GM19328 (cell line): ENCODE results near the gene TEX22.

Experiments
- ATAC-seq: cut with Tn5 transposase; IDR thresholded peaks from one replicate; pipeline ENCODE4 v1.9.1; 2021; ENCODE audit warnings: mild to moderate bottlenecking, moderate library complexity; ENCODE audit not compliant: unreplicated experiment

TEX22 gene

GRCh38 chr14:105437723-105438500 lies 39.6 kb downstream of the TEX22 start:
- no peak for ATAC-seq

- ATAC-seq: no peak
Measured at GRCh38 chr14:105439179-105439578, 40.8 kb downstream of the TEX22 start.

GRCh38 chr14:105439710-105440553 lies 41.6 kb downstream of the TEX22 start:
- no peak for ATAC-seq

- ATAC-seq: no peak
Measured at GRCh38 chr14:105440554-105440900, 42.2 kb downstream of the TEX22 start.

- no peak for ATAC-seq
Measured at GRCh38 chr14:105440992-105441391, 42.7 kb downstream of the TEX22 start.

DNA sequence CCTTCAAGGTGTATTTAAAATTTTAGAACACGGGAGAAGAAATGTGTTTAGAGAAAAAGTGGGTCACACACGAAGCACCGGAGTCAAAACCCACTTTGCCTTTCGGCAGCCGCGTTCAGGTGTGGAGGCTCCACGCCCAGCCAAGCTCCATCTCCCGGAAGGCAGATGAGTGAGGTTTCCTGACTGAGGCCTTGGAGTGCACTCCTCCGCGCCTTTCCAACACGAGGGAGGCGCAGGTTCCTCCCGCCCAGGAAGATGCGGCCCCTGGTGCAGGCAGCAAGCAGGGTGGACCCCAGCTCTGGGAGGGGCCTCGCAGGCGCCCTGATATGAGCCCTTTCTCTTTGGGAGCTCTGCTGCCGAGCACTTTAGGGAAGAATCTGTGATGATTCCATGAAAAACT lies 43.8 kb downstream of the TEX22 start:
- ATAC-seq: no peak

DNA sequence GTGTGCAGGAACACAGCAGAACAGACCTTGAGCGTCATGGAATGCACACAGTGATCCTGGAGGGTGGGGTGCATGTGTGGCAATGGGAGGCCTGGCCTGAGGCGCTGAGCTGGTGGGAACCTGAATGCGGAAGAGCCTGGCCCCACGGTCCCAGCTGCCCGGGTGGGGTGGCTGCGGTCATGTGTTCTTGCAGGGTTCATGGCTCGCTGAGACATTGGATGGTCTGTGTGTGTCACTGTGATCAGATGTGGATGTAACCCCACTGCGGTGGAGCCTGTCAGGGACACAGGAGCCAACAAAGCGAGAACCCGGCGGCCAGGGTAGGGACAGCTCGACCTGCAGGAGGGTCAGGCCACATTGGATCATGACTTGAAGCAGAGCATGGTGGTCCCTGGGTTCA lies 44.5 kb downstream of the TEX22 start:
- ATAC-seq: no peak

- ATAC-seq: no peak
Measured at GRCh38 chr14:105444859-105445258, 46.5 kb downstream of the TEX22 start.

GRCh38 chr14:105445290-105445689 lies 47.0 kb downstream of the TEX22 start:
- ATAC-seq: no peak

DNA sequence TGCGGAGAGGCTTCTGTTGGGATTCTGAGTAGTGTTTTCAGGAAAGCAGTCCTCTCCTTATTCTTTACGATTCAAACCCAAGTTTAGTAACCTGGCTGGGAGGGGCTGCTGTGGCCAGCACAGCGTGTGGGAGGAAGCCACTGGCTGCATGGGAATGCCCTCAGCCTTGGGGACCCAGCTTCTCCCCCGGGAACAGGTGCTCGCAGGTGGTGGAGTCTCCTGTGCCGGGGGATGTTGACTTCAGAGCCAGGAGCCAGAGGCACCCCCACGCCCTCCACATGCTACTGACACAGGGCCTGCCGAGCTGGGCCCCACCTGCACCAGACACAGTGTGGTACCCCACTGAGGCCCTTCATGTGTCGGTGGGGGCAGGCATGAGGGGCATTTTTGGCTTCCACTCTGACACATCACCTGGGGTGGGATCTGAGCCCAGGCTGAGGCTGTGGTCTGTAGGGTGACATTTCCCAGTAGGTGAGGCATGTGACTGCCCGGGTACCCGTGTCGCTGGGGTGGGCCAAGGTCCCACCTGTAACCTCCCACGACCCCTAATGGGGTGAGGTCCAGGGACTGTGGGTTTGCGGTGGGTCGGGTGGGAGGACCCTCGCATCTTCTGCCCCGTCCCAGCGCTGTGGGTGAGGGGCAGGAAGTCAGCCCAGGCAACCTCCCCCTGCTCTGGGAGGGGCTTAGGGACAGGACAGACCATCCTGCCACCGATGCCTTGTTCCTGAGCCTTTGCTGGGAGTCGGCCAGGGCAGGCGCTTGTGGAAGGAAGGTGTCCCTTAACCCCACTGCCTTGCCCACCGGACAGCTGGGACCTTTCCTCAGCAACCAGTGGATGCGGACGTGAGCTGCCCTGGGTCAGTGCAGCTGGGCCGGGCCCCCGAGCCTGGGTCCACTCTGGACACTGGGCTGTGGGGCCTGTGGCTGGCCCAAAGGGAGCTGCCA lies 47.8 kb downstream of the TEX22 start:
- no peak for ATAC-seq

- ATAC-seq: no peak
Measured at GRCh38 chr14:105446971-105447370, 48.6 kb downstream of the TEX22 start.

DNA sequence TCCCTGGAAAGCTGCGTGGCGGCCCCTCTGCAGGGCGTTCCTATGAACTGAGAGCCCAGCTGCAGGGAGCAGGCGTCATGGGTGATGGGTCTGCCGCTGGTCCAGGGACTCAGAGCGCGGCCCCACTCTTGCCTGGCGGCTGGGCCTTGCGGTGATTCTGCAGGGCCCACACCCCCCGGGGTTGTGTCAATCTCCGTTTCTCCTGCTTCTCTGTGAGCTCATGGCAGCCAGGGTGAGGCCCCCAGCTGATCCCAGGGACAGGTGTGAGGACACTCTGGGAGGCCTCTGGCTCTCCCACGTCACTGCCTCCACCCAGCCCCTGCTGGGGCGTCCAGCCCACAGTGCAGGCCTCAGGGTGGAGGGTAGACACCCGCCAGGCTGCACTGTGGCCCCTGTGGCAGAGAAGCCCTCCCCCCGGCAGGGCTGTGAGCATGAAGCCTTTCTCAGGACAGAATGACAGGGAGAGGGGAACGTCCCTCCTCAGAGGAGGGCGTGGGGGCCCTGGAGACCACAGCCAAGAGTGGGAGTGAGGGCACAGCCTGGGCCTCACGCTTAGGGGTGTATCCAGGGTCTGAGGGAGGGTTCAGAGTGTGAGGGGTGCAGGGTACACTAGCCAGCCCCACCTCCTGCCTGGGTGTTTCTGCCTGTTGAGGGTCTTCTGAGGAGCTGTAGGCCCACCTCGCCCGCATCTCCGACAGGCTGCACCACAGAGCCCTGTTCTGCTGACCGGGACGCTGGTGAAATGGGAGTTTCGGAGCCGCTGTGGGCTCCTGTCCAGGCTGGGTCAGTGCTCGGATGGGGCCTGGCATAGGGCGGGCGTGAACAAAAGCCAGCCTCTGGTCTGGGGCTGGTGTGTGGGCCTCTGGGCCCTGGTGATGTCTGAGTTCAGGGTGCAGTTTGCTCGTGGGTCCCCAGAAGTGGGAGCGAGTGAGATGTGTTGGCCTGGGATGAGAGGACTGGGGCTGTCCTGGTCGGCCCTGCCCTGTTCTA lies 49.6 kb downstream of the TEX22 start:
- no peak for ATAC-seq

- no peak for ATAC-seq
Measured at GRCh38 chr14:105448706-105449111, 50.4 kb downstream of the TEX22 start.

DNA sequence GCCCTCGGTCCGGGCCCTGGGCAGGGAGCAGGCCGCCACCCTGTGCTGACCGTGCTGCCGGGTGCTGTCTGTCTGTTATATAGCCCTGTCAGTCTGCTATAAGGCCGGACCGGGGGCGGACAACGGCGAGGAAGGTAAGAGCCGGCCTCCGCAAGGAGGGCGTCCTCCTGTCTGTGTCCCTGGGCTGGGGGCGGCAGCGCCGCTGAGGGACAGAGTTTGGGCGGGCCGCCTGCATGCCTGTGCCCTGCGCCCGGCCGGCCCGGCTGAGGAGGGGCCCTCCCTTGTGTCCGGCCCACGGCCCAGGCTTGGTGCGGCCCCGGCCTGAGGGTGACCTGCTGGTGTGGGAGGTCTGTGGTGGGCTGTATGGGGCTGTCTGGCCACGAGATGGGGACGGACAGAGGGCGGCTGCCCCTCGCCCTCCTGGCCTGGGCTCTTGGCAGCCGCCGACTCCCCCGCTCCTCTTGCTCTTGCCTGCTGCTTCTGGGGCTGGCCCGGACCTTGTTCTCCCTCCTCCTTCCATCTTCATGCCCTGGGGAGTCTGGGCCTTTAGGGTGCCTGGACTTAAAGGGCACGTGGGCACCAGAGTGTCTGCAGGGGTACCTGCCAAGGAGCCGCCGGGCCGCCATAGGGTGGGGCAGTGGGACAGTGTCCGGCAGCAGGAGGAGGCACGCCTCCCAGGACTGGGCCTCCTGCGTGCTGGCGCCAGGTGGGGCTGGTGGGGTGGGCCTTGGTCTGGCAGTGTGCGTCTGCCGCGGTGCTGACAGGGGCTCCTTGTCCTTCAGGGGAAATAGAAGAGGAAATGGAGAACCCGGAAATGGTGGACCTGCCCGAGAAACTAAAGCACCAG lies 51.2 kb downstream of the TEX22 start:
- no peak for ATAC-seq

- no peak for ATAC-seq
Measured at GRCh38 chr14:105450123-105450505, 51.8 kb downstream of the TEX22 start.

- ATAC-seq: no peak
Measured at GRCh38 chr14:105450864-105451720, 52.8 kb downstream of the TEX22 start.

DNA sequence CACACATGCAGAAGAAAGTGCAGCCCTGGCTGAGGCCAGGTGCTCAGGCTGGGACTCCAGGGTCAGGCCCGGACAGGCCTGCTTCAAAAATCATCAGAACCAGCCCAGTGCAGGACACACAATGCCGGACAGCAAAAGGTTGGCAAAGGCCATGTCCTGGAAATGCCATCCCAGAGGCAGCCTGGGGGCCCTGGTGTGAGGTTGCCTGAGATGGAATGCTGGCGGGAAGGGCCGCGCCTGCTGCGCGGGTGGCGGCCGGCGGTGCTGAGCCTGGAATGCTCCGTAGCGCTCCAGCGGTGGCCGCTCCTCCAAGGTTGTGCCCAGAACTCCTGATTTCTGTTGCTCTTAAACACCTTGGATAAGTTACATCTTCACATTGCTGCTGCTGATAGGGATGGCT lies 54.6 kb downstream of the TEX22 start:
- ATAC-seq: no peak

DNA sequence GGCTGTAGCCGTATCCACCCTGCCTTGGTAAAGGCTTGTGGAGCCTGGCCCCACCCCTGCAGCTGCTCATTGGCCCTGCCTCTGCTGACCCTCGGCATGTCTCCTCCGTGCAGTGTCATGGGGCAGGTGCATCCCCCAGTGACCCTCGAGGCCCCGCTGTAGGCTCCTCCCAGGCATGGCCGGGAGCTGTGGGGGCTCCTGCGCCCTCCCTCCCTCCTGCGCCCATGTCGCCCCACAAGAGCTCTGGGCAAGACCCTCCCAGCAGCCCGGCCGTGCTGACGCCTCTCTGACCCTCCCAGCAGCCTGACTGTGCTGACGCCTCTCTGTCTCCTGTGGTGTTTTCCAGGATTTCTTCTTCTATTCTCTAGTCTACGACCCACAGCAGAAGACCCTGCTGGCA lies 55.5 kb downstream of the TEX22 start:
- ATAC-seq: no peak
